ENCODE measurements around the gene GATA2.

Gene GATA2

DNA sequence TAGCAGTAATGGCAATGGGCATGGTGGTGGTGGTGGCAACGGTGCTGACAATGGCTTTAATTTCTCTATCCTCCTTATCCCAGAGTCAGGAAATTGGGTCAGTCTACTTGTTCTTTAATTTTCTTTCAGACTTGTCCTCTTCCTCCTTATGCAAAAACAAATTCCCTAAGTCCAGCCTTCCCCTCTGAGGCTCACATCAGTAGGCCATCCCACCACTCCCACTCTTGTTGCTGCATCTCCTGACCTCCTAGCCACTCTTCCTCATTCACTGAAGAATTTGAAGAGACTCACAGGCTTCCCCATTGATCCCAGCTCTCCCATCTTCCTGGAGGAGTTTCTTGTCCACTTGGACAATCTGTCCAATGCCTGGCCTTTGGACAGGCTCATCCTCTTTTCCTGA lies 46.2 kb downstream of the GATA2 start:
- no peak for DNase-seq (ENCODE audit: low read depth, low spot score)

DNA sequence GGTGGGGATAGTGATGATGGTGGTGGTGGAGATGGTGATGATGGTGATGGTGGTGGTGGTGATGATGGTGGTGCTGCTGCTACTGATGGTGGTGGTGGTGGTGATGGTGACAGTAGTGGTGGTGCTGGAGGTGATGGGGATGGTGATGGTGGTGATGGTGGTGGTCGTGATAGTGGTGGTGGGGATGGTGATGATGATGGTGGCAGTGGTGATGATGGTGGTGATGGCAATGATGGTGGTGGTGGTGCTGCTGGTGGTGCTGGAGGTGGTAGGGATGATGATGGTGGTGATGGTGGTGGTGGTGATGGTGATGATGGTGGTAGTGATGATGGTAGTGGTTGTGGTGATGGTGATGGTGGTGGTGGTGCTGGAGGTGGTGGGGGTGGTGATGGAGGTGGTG lies 47.6 kb downstream of the GATA2 start:
- Histone ChIP-seq H3K4me1 (ENCODE audit: insufficient read depth, insufficient read length) (no peaks in the 10 kb centered on the region), H3K9me3 (ENCODE audit: insufficient read depth, low read length) (no peaks in the 10 kb centered on the region), H3K9ac (ENCODE audit: insufficient read length, low read depth) (no peak overlapping the region), H3K27me3 (ENCODE audit: insufficient read depth, insufficient read length) (peaks cover 14% of the 10 kb centered on the region), H3K36me3 (ENCODE audit: insufficient read depth, insufficient read length, low read length) (no peaks in the 10 kb centered on the region), H3K4me3 (ENCODE audit: insufficient read length, low read depth) (no peak overlapping the region)
- DNase-seq (ENCODE audit: low read depth, low spot score) = no peak
- no peak for TF ChIP-seq SUZ12 (IDR thresholded peaks at IDR 0.05; ENCODE audit: extremely low read depth, insufficient read depth, insufficient read length)
- TF ChIP-seq ZNF274 (IDR thresholded peaks at IDR 0.05; ENCODE audit: low read depth, low read length) = no peak
- no peak for TF ChIP-seq YY1 (IDR thresholded peaks at IDR 0.05; ENCODE audit: insufficient read depth, insufficient read length)

More for the DNA sequence above, 46.2 kb downstream of the GATA2 start:
- Histone ChIP-seq H3K9ac (ENCODE audit: insufficient read length, low read depth) (no peak overlapping the region), H3K4me3 (ENCODE audit: insufficient read length, low read depth) (no peak overlapping the region), H3K27me3 (ENCODE audit: insufficient read depth, insufficient read length) (peaks cover 14% of the 10 kb centered on the region), H3K4me1 (ENCODE audit: insufficient read depth, insufficient read length) (no peaks in the 10 kb centered on the region), H3K36me3 (ENCODE audit: insufficient read depth, insufficient read length, low read length) (no peaks in the 10 kb centered on the region), H3K9me3 (ENCODE audit: insufficient read depth, low read length) (no peaks in the 10 kb centered on the region)
- no peak for TF ChIP-seq SUZ12 (IDR thresholded peaks at IDR 0.05; ENCODE audit: extremely low read depth, insufficient read depth, insufficient read length)
- TF ChIP-seq ZNF274 (IDR thresholded peaks at IDR 0.05; ENCODE audit: low read depth, low read length) = no peak
- TF ChIP-seq YY1 (IDR thresholded peaks at IDR 0.05; ENCODE audit: insufficient read depth, insufficient read length) = no peak

DNA sequence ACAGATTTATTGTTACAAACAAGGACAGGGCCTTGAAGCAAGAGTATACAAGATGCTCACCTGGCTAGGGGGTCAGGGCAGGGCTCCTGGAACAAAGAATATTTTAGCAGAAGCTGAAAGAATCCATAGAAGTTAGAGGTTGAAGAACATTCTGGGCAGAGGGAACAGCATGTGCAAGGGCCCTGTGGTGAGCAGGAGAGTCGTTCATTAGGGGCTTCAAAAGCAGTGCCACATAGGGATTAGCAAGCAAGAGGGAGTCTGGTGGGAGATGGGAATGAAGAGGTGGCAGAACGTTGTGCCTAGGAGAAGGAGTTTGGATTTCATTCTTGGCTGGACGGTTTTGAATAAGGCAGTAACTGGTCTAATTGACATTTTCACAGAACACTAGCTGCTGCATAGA lies 49.2 kb downstream of the GATA2 start:
- TF ChIP-seq ZNF274 (IDR thresholded peaks at IDR 0.05; ENCODE audit: low read depth, low read length) = no peak
- no peak for TF ChIP-seq YY1 (IDR thresholded peaks at IDR 0.05; ENCODE audit: insufficient read depth, insufficient read length)
- TF ChIP-seq SUZ12 (IDR thresholded peaks at IDR 0.05; ENCODE audit: extremely low read depth, insufficient read depth, insufficient read length) = no peak
- Histone ChIP-seq H3K4me1 (ENCODE audit: insufficient read depth, insufficient read length) (peaks cover 2% of the 10 kb centered on the region), H3K27me3 (ENCODE audit: insufficient read depth, insufficient read length) (peaks cover 14% of the 10 kb centered on the region), H3K36me3 (ENCODE audit: insufficient read depth, insufficient read length, low read length) (no peaks in the 10 kb centered on the region), H3K9ac (ENCODE audit: insufficient read length, low read depth) (no peak overlapping the region), H3K4me3 (ENCODE audit: insufficient read length, low read depth) (no peak overlapping the region), H3K9me3 (ENCODE audit: insufficient read depth, low read length) (no peaks in the 10 kb centered on the region)
- DNase-seq (ENCODE audit: low read depth, low spot score) = no peak

DNA sequence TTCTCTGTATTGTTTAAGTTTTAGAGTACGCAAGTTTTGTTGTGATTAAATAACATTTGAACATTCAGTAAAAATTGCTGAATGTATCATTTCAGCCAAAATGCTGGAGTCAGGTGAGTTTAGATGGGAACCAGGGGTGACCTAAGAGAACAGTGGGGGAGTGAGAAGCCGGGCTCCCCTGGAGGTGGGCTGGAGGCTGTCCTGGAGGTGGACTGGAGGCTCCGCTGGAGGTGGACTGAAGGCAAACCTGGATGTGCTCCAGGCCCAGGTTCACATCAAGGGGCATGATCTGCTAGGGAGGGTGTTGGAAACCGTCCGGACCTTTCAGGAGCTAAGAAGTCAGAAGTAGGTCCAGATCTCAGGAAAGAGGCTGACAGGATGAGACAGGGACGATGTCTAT lies 50.1 kb downstream of the GATA2 start:
- Histone ChIP-seq H3K4me1 (ENCODE audit: insufficient read depth, insufficient read length) (peaks cover 2% of the 10 kb centered on the region), H3K4me3 (ENCODE audit: insufficient read length, low read depth) (no peak overlapping the region), H3K27me3 (ENCODE audit: insufficient read depth, insufficient read length) (peaks cover 14% of the 10 kb centered on the region), H3K9ac (ENCODE audit: insufficient read length, low read depth) (no peak overlapping the region), H3K9me3 (ENCODE audit: insufficient read depth, low read length) (no peaks in the 10 kb centered on the region), H3K36me3 (ENCODE audit: insufficient read depth, insufficient read length, low read length) (no peaks in the 10 kb centered on the region)
- DNase-seq (ENCODE audit: low read depth, low spot score) = no peak
- TF ChIP-seq SUZ12 (IDR thresholded peaks at IDR 0.05; ENCODE audit: extremely low read depth, insufficient read depth, insufficient read length) = no peak
- TF ChIP-seq YY1 (IDR thresholded peaks at IDR 0.05; ENCODE audit: insufficient read depth, insufficient read length) = no peak

DNA sequence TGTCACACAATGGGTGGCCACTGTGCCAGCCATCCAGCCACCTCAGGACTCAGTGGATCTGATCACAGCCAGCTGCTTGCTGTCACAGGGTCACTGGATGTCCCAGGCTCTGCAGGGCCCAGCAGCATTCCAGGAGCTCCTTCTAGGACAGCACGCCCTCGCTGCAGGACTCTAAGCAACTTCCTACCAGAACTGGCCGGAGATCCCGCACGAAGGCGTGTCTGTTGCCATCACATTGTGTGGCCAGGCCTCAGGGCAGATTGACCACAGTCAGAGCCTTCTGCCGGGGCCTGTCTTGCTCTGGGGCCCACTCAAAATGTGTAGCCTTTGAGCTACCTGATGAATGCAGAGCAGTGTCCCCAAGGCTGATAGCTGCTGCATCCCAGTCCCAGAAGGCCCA lies 50.9 kb downstream of the GATA2 start:
- Histone ChIP-seq H3K9me3 (ENCODE audit: insufficient read depth, low read length) (no peaks in the 10 kb centered on the region), H3K36me3 (ENCODE audit: insufficient read depth, insufficient read length, low read length) (no peaks in the 10 kb centered on the region), H3K4me3 (ENCODE audit: insufficient read length, low read depth) (no peak overlapping the region), H3K4me1 (ENCODE audit: insufficient read depth, insufficient read length) (peaks cover 2% of the 10 kb centered on the region), H3K27me3 (ENCODE audit: insufficient read depth, insufficient read length) (peaks cover 14% of the 10 kb centered on the region), H3K9ac (ENCODE audit: insufficient read length, low read depth) (no peak overlapping the region)
- TF ChIP-seq YY1 (IDR thresholded peaks at IDR 0.05; ENCODE audit: insufficient read depth, insufficient read length) (no peak), ZNF274 (IDR thresholded peaks at IDR 0.05; ENCODE audit: low read depth, low read length) (no peak), SUZ12 (IDR thresholded peaks at IDR 0.05; ENCODE audit: extremely low read depth, insufficient read depth, insufficient read length) (no peak)
- no peak for DNase-seq (ENCODE audit: low read depth, low spot score)

DNA sequence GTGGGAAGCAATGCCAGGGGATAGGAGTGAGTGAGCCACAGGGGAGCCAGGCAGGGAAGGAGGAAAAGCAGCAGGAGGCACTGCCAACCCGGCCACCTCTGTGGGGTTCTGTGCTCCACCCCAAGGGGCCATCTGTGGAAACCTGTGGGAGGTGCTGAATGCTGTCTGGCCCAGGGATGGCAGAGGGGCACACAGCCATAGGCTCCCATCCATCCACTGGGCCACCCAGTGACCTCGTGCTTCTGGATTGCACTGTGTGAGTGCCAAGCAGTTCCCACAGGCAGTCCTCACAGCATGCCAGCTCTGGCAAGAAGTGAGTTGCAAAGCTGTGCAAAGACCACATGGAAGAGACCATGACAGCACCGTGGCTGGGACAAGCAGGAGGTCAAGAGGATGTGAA lies 53.8 kb downstream of the GATA2 start:
- no peak for DNase-seq (ENCODE audit: low read depth, low spot score)
- no peak overlapping the region for H3K4me3 ChIP-seq (ENCODE audit: insufficient read length, low read depth)
- H3K9ac ChIP-seq (ENCODE audit: insufficient read length, low read depth) = no peak overlapping the region
- no peaks in the 10 kb centered on the region for H3K9me3 ChIP-seq (ENCODE audit: insufficient read depth, low read length)
- no peaks in the 10 kb centered on the region for H3K36me3 ChIP-seq (ENCODE audit: insufficient read depth, insufficient read length, low read length)
- peaks cover 16% of the 10 kb centered on the region for H3K4me1 ChIP-seq (ENCODE audit: insufficient read depth, insufficient read length)
- TF ChIP-seq SUZ12 (IDR thresholded peaks at IDR 0.05; ENCODE audit: extremely low read depth, insufficient read depth, insufficient read length) (no peak), ZNF274 (IDR thresholded peaks at IDR 0.05; ENCODE audit: low read depth, low read length) (no peak), YY1 (IDR thresholded peaks at IDR 0.05; ENCODE audit: insufficient read depth, insufficient read length) (no peak)
- peaks cover 14% of the 10 kb centered on the region for H3K27me3 ChIP-seq (ENCODE audit: insufficient read depth, insufficient read length)

DNA sequence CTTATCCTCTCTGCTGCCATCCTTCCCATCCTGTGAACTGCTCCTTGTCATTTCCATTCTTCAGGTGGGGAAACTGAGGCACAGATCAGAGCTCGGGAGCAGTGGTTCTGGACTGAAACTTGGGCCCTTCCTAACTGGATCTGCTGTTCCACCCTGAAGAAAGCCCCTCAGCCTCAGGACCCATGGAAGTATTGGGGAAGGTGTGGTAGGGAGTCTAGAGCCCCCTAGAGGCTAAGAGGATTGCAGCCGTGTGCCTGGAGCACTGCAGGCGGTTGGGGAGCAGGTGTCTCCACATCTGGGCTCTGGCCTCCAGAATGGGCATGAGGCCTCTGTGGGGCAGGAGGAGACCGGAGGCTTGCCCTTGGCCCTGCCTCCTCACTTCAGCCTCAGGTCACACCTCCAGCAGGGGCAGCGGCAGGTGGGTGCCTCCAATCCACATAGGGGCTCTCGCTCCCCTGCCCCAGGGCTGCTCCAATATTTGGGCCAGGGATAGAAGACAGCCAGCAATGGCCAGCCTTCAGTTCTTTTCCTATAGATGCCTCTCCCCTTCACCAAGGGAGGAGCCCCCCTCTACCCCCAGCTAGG lies 54.4 kb downstream of the GATA2 start:
- Histone ChIP-seq H3K9ac (ENCODE audit: insufficient read length, low read depth) (no peak overlapping the region), H3K36me3 (ENCODE audit: insufficient read depth, insufficient read length, low read length) (no peaks in the 10 kb centered on the region), H3K4me1 (ENCODE audit: insufficient read depth, insufficient read length) (peaks cover 16% of the 10 kb centered on the region), H3K27me3 (ENCODE audit: insufficient read depth, insufficient read length) (peaks cover 10% of the 10 kb centered on the region), H3K9me3 (ENCODE audit: insufficient read depth, low read length) (no peaks in the 10 kb centered on the region), H3K4me3 (ENCODE audit: insufficient read length, low read depth) (no peak overlapping the region)
- no peak for DNase-seq (ENCODE audit: low read depth, low spot score)
- TF ChIP-seq SUZ12 (IDR thresholded peaks at IDR 0.05; ENCODE audit: extremely low read depth, insufficient read depth, insufficient read length) (no peak), YY1 (IDR thresholded peaks at IDR 0.05; ENCODE audit: insufficient read depth, insufficient read length) (no peak), ZNF274 (IDR thresholded peaks at IDR 0.05; ENCODE audit: low read depth, low read length) (no peak)
